CD4-positive, alpha-beta T cell treated with Interleukin-17A for 4 hours (primary cell): Measurements from ENCODE around the gene NID2.
A peak's percentile ranks its signal among the peaks of the same experiment; 100 is the strongest.

ENCODE experiments used
- DNase-seq: peaks from one replicate; pipeline ENCODE4 v3.0.0-alpha.2; 2020; ENCODE audit warnings: mixed read lengths

Gene NID2

DNA sequence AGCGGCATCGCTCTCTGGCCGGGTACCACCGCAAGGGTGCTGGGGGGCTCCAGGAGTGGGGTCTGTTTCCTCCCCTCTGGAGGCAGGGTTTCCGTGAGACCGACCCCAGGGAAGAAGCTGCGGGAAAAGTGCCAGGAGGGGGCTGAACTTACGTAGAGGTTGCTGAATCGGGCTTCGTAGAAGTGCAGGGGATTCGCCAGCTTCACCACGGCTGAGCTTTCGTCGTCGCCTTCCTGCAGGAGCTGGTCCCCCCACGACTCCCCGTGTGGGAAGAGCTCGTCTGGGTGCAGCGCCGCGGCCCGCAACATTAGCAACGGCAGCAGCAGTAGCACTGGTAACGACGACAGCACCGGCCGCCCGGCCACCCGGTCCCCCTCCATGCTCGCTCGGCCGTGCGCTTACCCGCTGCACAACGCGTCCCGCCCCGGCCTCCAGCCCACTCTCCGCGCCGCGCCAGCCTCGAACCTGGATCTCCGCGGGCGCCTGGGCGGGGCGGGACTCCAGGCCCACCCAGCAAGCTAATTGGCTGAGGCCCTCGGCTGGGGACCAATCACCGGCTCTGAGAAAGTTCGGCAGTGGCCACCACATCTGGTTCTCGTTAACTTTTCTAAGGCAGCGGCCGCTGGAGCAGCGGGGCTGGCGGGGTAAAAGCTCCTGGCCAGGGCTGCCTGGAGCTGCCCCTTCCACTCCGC is at the start of gene NID2:
TSS of gene NID2 (minus strand) at position 445 of the 692 bp plus-strand sequence. CDS start at position 380, 65 bp downstream.
- DNase-seq: peak; percentile 23

DNA sequence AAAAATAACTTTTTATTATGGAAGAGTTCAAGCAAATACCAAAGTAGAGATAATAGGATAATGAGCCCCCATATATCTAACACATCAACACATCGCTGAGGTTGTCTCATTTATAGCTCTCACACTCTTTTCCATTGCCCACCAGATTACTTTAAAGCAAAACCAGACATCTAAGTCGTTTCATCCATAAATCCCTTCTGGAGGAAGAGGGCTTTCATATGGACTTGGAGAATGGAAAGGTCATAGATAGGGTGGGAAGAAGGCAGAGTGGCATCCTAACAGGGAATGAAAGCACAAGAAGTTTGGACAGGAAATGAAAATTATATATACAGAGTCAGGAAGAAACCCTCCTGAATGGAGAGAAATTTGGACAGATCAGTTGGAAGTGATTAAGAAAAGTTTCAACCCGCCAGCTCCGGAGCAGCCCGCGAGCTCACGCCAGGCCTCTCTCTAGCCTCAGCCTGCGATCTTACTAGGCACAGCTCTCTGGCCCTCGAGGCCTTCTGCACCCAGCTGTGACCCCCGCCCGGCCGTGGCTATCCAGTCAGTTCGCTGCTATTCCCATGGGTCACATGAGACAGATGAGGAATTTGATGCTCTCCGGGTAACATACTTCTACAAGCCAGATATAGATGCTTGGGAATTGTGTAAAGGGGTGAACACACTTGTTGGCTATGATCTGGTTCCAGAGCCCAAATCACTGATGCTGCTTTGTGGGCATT is 48.4 kb upstream of the NID2 start:
- DNase-seq: no peak

GRCh38 chr14:52115286-52115685 is 46.4 kb upstream of the NID2 start:
- no peak for DNase-seq

GRCh38 chr14:52112336-52113018 is 43.6 kb upstream of the NID2 start:
- no peak for DNase-seq

- no peak for DNase-seq
These were observed 42.7 kb upstream of the NID2 start for GRCh38 chr14:52111583-52111982.

GRCh38 chr14:52110441-52111086 is 41.7 kb upstream of the NID2 start:
- no peak for DNase-seq

- no peak for DNase-seq
These were observed 40.0 kb upstream of the NID2 start for GRCh38 chr14:52108823-52109222.

DNA sequence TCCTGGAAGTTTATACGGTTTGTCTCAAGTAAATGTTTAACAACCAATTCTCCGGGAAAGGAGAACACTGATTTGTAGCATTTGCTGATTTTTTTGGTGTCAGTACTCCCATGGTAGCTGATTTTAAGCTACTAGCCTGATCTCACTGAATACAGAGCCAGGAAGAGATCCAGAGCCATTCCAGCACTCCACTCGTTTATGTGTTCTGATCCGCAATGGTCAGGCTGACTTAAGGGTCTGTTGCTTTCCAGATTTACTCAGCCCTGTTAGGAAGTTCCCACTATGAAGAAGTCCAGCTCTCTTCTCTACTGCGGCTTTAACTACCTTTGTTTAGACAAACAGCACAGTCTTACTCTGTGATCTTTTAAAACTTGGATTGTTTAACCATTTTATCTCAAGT is 38.0 kb upstream of the NID2 start:
- no peak for DNase-seq

DNA sequence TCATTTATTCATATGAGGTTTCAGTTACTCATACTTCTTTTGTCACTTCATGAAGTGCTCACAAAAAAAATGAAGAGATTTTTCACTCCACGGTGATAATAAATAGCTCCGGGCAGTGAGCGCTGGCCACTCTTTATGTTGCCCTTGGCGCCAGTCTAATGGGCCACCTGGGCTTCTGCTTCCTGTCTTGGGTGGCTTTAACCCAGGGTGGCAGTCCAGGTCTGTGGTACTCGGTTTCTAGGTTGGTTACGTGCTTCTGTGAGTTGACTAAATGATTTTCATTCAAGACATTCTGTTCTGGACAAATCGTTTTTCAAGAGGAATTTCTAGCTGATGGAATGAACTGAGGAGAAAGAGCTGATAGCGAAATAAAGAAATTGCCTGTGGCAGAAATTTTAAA is 34.6 kb upstream of the NID2 start:
- no peak for DNase-seq

DNA sequence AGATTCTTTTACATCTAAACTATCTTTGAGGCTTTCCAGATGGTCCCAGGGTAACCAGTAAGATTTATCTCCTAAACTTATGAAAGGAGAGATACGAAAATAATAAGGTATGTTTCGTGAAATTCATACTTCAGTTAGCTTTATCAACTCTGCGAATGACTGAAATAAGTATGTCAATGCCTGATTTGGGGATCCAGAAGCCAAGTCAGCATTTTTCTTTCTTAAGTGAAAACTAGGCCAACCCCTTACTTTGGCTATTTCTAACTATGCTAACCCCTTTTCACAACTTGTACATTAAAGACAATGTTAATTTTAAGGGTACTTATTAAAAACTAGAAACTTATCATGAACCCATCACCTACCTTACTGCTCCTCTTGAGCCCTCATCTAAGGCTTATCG is 26.9 kb upstream of the NID2 start:
- DNase-seq: no peak

GRCh38 chr14:52095336-52095735 is 26.5 kb upstream of the NID2 start:
- DNase-seq: no peak

- DNase-seq: no peak
These were observed 25.9 kb upstream of the NID2 start for GRCh38 chr14:52094546-52095271.

GRCh38 chr14:52091928-52092327 is 23.1 kb upstream of the NID2 start:
- DNase-seq: no peak

- no peak for DNase-seq
These were observed 22.1 kb upstream of the NID2 start for GRCh38 chr14:52090936-52091335.

DNA sequence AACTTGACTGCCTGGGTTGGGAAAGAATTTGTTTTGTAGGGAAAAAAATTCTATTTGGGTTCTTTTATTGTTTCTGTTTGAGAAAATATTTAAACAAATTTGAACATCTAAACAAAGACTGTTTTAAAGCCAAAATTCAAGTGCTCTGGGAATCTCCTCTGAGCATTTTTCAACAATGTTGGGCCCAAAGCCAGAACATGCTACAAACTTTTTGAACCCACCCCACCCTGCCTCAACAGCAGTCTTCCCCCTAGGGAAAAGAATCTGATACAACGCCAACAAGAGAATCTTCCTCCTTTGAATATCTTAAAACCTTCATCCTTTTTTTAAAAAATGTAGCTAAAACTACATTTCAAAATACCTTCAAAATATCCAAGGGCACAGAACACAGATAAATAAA is 20.4 kb upstream of the NID2 start:
- DNase-seq: no peak

DNA sequence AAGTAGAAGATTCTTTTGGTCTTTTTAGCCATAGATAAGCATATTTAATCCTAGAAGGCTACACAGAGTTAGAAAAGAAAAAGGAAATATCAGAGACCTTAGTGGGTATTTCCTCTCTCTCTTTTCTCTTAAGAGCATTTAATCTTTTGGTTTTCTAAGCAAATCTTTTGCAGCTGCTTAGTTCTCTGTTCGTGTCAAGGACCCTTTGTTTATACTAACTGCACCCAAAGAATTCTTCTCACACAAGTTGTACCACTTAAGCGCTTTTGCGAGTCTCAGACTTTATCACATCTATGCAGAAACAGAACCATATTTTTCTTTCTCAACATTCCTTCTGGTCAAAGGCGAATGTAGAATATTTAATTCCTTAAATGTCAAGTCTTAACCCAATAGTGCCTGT is 17.9 kb upstream of the NID2 start:
- no peak for DNase-seq

- DNase-seq: no peak
These were observed 14.0 kb upstream of the NID2 start for GRCh38 chr14:52082903-52083302.

DNA sequence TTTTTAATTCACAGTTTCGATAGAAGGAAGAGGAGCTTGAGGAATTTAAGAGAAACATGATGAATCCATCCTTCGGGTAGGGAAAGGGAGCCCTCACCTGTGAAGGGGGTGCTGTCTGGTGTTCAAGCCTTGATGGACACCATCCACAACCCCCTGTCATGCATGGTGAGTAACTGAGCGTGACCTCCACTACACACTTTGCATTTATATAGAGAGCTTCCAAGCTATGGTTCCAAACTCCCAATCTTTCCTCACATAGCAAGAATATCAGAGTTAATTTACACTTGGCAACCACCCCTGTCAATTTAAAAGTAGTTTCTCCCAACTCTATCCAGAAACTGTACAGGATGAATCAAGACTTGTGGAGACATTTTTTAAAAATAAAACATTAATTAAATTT is 13.1 kb upstream of the NID2 start:
- DNase-seq: no peak

GRCh38 chr14:52080808-52081755 is 12.2 kb upstream of the NID2 start:
- no peak for DNase-seq

DNA sequence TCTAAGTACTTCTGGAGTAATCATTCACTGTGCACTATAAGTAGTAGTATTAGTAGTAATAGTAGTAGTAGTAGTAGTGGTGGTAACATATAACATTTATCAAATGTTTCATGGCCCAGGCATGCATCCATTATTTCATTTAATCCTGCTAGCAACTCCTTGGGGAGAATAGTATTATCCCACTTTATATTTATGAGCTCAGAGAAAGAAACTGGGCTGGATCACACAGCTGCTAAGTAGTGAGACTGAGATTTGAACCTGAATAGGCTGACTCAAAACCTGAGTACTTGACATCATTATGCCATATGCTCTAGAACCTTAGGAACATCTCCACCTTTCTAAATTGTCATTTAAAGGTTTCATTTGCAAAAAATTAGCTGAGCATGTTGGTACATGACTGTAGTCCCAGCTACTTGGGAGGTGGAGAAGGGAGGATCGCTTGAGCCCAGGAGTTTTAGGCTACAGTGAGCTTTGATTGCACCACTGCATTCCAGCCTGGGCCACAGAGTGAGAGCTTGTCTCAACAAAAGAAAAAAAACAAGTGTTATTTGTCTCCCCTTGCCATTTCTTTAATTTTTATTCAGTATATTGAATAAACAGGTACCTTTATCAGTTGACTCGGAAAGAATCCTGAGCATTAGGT is 11.4 kb upstream of the NID2 start:
- DNase-seq: no peak
